H4 (cell line): Measurements from ENCODE around the gene RRBP1. TPM values are rescaled to one million over a fixed set of nuclear protein-coding genes. Genes with fewer than 3 reads are reported as not detected.

Experiments used
- DNase-seq: peaks from one replicate; pipeline ENCODE4 v3.0.0-alpha.2; 2015; ENCODE audit warnings: low spot score
- total RNA-seq: library from RNA; depleted of rRNA; stranded (reverse); fragments of >200 nt; shearing (Covaris generic); gene quantifications from 2 replicates; pipeline ENCODE4 v1.2.3, GENCODE V29; 2014; rRNA removed

The RRBP1 gene, protein sequence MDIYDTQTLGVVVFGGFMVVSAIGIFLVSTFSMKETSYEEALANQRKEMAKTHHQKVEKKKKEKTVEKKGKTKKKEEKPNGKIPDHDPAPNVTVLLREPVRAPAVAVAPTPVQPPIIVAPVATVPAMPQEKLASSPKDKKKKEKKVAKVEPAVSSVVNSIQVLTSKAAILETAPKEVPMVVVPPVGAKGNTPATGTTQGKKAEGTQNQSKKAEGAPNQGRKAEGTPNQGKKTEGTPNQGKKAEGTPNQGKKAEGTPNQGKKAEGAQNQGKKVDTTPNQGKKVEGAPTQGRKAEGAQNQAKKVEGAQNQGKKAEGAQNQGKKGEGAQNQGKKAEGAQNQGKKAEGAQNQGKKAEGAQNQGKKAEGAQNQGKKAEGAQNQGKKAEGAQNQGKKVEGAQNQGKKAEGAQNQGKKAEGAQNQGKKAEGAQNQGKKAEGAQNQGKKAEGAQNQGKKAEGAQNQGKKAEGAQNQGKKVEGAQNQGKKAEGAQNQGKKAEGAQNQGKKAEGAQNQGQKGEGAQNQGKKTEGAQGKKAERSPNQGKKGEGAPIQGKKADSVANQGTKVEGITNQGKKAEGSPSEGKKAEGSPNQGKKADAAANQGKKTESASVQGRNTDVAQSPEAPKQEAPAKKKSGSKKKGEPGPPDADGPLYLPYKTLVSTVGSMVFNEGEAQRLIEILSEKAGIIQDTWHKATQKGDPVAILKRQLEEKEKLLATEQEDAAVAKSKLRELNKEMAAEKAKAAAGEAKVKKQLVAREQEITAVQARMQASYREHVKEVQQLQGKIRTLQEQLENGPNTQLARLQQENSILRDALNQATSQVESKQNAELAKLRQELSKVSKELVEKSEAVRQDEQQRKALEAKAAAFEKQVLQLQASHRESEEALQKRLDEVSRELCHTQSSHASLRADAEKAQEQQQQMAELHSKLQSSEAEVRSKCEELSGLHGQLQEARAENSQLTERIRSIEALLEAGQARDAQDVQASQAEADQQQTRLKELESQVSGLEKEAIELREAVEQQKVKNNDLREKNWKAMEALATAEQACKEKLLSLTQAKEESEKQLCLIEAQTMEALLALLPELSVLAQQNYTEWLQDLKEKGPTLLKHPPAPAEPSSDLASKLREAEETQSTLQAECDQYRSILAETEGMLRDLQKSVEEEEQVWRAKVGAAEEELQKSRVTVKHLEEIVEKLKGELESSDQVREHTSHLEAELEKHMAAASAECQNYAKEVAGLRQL (N-terminal part only)
- 48.6 and 61.6 TPM in 2 replicates for total RNA-seq

DNA sequence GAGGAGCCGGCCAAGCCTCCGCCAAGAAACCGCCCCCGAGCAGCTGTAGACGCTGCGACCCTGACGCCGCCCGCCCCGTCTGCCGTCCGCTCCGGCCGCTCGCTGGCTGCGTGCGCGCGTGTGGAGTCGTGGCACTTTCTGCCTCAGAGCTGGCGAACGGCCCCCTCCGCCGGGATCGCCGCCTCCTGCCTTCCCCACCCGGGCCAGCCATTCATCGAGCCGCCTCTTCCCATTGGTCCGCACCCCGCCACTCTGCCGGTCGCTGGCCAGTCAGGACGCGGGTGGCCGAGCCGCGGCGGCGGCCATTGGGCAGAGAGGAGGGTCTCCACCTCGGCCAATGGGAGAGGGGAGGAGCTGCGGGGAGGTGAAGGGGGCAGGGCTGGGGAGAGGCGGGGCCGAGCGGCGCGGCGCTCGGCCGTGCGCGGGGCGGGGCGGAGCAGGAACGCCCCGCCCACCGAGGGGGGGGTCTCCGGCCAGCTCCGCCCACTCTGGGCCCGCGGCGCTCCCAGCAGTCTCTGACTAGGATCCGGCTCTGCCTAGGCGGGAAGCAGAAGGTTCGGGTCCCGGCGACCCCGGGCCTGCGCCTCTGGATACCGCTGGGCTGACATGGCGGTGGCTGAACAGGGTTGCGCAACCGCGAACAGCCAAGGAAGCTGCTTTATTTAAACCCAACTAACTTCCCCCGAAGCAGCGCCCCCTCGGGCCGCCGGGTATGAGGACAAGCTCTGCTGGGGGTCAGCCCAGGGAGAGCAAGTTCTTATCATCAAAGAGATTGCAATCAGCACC, at the start of gene RRBP1:
RRBP1 (minus strand) TSS at position 140 of the 786 bp plus-strand sequence. CDS start 21,735 bp downstream, outside the sequence.
- DNase-seq, result peak; percentile 95

DNA sequence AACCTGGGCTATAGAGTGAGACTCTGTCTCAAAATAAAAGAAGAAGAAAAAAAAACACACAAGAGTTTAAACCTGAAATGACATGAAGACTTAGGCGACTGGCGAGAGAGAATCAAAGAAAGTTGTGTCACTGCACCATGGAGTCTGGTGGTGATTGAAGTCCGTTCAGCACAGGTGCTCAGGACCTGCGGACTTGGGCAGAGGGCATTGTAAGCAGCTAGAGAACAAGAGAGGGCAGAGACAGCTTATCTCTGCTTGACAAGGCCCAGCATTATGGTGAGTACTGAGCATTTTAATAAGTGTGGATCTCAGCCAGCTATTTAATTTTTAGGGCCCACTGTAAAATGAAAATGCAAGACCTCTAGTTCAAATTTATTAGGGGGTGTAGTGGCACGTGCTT, 49.2 kb upstream of the RRBP1 start:
- DNase-seq, result no peak

DNA sequence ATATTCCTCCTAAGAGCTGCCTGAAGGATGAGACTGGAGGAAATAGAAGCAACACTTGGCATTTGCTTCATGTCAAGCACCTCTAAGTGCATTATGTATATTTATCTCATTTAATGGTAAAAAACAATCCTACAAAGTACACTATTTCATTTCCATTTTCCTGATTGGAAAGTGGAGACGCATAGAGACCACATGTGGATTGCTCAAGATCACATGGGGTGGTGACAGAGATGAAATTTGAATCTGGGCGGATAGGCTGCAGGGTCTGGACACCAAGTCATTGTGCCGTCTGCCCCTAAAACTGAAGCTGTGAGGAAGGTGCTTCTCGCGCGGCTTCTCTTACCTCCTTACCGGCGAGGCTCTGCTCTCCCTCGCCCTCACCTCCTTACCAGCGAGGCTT, 48.0 kb upstream of the RRBP1 start:
- no peak for DNase-seq

DNA sequence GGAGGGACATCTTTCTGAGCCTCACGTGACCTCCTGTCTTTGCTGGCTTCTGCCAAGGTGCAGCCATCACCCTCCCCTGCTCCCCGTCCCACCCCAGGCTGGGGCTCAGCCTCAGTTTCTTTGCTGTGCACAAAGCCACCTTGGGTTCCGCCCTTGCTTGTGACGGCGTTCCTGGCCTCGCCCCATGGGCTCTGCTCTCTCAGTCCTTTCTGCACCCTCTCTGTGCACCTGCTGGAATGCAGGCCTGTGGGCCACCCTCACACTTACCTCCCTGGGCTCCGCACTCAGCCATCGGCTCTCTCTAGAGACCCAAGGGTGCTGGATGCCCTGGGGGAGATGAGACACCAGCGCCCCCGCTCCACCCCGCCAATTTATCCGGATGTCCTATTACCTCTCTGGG, 46.0 kb upstream of the RRBP1 start:
- no peak for DNase-seq

DNA sequence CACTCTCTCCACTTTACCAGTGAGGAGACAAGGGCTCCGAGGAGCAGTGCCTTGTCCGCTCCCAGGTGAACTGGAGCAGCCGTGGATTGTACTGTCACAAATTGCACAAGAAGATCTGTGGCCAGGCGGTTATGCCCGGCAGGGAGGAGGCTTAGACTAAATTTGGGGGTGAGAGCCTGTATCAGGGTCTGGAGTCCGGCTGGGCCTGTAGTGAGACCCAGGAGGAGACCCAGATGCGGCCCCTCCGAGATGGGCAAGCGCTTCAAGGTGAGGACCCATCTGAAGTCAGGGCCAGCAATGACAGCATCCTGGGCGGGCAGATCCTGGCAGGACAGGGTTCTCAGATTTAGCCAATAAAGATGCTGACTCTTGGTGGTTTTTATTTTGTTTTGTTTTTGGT, 45.3 kb upstream of the RRBP1 start:
- no peak for DNase-seq

DNA sequence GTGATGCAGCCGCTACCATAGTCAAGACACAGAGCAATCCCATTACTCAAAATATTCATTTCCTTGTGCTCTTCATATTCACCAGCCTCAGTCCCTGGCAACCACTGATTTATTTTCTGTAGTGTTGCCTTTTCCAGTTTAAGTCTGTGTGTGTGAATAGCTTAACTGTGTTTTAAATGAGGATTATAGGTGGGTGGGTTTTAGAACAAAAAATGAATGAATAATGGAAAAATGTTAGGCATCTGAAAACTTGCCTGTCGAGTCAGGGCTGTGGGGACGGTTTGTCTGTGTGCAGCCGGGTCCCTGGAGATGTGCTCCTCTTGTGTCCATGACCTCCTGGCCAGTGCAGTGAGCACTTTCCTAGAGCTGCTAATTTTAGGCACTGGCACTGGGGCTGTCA, 44.9 kb upstream of the RRBP1 start:
- DNase-seq, result no peak

DNA sequence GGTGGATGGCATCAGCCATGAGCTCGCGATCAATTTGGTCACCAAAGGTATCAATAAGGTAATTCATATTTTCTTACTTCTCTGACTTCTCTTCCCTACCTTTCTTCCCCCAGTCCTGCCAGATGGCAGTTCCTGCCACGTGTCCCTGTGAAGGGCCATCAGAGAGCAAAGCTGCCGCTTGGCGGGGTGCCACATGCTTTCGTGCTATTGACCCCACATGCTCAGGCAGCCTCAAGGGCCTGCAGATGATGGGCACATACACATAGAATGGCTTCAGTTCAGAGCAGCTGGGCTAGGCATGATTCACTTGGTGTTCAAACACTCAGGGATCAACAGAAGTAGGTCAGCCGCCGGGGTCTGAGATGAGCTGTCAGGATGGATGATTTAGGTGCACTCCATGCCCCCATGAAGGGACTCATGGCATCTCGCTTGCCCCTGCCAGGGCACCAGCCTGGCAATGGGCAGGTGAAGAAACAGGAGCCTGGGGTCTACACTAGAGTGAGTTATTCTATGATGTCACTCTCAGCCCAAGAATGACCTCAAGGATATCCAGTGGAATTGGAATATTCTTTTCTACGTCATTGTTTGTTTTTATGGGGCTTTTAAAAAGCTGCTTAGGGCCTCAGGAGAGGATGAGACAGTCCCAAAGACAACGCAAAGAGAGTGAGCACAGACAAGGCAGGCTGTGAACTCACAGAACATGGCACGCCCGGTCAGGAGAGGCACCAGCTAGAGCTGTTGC, 43.2 kb upstream of the RRBP1 start:
- DNase-seq, result no peak

DNA sequence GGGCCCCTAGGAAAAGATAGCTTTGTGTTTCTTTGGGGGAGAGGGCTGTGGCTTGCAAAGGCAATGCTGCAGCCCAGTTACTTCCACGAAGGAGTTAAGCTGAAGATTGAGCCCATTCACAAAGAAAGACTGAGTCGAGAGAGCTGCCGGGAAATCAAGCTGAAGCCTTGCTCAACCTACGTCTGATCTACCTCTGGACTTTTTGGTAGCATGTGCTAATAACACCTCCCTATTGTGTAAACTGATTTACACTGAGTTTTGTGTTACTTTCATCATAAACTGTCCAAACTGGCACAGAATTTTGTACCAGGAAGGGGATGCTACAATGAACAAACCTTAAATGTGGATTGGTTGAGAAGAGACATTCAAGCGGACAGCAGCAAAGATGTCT, 41.3 kb upstream of the RRBP1 start:
- no peak for DNase-seq

DNA sequence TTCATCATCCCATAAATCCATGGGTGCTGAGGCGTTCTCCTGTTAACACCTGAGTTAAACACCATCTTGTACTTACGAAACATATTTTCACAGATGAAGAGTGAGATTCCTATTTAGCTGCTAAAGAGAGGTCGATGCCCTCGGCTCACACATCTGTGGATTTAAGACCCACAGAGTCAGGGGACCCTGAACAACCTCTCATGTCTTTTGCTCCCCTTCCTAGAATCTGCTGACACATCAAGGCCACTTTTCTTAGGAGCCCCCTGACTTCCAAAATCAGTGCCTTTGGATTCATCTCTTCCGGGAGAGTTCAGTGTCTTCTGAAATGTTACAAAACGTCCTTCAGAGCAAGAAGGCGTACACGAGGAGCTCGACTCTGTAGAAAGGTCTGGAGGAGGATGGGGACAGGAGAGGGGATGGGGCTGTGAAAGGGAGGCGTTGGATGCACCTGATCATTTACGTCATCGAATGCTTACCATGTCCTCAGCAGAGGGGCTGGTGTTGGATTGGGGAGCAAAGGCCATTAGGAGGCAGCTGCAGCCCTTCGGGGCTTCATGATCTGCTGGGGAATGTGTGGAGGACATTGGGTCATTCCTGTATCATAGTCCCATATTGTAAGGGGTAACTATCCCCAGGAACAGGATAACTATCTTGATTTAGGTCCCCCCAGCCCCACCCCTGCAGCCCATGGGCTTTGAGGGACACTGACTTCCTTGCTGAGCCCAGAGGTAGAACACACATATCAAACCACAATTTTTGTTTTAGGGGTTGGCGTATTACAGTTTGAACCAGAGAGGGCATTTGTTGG, 40.7 kb upstream of the RRBP1 start:
- DNase-seq, result no peak

DNA sequence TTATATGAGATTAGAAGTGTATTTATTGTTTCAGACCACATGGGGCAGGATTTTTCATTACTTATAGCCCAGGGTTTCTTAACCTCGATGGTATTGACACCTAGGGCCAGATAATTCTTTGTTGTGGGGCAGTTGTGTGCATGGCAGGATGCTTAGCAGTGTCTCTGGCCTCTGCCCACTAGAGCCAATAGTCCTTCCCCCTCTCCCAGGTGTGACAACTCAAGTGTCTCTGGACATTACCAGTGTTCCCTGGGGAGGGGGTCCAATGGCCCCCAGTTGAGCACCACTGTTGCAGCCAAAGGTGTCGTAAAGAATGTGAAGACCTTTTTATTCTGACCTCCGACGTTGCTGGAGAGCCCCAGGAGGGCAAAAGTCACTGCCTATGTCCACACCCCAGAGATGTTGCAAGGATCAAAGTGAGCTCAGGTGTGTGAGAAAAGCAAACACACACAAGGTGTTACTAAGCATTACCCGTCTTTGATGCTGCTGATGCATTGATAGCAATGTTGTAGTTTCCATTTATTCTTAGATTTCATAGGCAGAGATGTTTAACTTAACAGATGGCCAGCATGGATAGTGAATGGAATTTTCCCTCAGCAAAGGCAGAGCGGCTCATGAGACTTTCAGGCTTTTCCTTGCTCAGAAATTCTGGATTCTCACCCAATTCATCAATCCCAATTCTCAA, 39.9 kb upstream of the RRBP1 start:
- DNase-seq, result no peak

DNA sequence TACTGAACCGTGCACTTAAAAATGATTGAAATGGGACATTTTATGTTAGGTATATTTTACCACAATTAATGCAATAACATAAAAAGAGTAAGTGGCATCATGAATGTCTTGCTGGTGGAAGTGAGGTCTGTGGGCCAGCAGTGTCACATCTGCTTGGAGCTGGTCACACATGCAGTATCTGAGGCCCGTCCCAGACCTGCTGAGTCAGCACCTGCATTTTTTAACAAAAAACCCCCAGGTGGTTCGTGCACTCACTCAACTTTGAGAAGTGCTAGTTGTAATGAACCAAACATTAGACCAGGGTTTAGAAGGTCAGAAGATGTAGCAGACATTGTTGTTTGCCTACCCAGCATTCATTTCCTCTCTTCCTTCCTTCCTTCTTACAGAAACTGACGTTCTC, 38.7 kb upstream of the RRBP1 start:
- no peak for DNase-seq

DNA sequence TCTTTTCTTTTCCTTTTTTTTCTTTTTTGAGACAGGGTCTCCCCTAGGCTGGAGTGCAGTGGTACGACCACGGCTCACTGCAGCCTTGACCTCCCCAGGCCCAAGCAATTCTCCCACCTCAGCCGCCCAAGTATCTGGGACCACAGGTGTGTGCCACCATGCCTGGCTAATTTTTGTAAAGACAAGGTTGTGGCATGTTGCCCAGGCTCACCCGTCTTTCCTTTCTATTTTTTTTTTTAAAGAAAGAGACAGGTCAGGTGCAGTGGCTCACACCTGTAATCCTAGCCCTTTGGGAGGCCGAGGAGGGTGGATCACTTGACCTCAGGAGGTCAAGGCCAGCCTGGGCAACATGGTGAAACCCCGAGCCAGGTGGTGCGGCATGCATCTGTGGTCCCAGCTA, 34.3 kb upstream of the RRBP1 start:
- no peak for DNase-seq

DNA sequence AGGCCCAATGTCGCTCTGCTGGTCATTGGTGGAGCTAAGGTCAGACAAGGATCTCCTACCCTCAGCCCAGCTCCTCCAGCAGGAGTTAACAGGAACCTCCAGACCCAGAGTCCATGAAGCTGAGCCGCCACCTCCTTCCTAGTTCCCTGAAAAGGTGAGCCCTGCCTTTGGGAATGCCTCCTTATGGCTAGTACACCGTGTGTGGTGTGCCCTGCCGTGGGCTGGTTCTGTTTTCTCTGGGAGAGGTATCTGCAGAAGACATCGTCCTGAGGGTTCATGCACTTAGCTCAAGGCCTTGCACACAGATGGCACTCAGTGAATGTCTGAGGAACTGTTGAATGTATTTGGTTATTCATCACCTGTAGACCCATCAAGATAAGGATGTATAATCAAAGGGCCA, 33.0 kb upstream of the RRBP1 start:
- DNase-seq, result no peak

DNA sequence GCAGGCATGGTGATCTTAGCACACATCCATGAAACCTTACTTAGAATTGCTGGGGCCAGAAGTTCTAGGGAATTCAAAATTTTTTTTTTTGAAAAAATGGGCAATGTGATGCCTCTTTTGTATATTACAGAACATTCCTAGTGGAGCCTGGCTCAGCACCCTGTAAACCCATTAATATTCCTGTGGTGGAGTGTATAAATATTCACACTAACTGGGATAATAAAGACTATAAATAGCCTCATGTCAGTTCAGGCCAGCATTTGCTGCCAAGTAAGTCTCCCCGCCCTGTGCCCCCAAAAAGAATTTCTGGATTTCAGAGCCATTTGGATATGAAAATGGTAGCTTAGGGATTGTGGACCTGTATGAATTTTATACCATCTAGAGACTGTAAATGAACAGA, 32.6 kb upstream of the RRBP1 start:
- no peak for DNase-seq

DNA sequence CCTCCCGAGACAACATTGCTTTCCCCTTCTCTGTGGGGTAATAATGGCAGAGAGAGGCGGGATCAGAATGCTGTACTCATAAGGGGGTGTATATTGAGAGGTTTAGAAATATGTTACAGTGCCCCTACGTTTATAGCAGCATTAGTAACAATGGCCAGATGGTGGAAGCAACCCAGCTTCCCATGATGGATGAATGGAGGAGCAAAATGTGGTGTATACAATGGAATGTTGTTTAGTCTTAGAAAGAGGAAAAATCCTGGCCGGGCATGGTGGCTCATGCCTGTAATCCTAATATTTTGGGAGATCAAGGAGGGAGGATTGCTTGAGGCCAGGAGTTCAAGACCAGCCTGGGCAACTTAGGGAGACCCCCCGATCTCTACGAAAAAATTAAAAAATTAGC, 30.7 kb upstream of the RRBP1 start:
- no peak for DNase-seq

DNA sequence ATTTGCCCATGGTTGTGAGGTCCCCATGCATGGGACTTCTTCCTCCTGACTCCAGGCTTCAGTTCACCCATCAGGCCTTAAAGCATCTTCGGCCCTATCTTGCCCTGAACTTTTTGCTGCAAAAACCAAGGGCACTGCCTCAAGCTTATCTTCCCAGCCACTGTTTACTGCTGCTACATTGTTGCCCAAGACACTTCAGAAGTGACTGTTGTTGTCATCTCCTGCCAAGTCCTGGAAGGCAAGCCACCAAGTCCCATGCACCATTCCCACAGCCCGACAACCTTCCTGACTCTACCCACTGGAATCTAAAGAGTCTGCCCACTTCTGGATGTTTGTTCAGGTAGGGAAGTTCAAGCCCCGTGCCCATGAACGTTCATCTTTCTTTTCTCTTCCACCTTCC, 30.2 kb upstream of the RRBP1 start:
- DNase-seq, result no peak

DNA sequence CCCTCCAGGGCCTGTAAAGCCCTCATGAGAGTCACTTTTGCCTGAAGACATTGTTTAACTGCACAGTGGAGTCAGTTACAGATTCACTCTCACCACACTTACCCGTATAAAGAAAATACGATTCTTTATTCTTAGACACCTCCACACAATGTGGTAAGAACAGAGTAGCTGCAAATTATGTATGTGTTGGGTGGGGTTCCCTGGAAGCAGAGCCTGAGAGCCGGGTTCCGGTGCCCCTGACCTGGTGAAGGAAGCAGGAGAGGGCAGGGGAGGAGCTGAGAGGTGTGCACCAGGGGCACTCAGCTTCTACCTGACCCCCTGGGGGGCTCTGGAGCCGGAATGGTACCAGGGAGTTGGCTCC, 29.2 kb upstream of the RRBP1 start:
- DNase-seq, result no peak

DNA sequence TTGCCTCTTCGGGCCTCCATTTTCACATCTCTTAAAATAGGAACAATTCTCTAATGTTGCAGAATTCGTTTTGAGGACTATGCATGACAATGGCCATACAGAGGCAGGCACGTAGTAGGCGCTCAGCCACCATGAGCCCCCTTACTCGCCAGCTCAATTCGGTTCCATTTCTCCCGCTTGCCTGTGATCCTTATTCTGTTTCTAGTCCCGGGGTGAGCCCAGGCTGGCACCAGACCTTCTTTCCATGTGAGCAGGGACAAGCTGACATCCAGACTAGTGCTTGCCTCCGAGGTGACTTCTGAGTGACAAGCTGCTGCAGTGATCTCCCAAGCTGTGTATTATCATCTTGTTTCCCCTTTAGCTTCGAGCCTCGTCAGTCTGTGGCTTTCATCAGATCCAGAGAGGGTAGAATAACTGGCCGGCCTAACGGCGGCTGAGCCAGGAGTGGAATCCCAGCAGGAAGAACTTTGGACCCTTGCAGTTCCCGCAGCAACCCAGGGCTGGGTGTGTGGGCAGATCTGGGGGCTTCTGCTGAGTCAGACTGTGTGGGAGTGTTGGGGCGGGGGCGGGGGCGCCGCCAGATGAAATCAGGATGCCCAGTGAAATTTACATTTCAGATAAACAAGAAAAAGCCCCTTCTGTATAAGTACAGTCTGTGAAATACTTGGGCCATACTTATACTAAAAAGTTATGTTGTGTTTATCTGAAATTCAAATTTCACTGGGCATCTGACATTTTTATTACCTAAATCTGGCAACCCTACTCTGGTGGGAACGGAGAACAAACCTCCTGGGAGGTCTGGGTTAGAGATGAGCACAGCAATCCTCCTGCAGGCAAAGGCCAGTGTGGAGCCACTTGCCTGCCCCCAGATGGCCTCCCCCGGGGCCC, 28.6 kb upstream of the RRBP1 start:
- no peak for DNase-seq
